Neural progenitor cell (in vitro differentiated cells): ENCODE data around the gene GMPPA. TPM values are rescaled to one million over a fixed set of nuclear protein-coding genes. Genes with fewer than 3 reads are reported as not detected.

Experiments
- DNase-seq: peaks from one replicate; pipeline ENCODE4 v3.0.0-alpha.2; 2016; ENCODE audit warnings: low spot score
- H2AFZ ChIP-seq: fragments of 200-600 bp; sonication (generic); replicated peaks from 2 replicates; pipeline ENCODE4 v1.6.1; 2016; ENCODE audit warnings: antibody characterized with exemption
- H3F3A ChIP-seq: fragments of 200-600 bp; sonication (generic); 2 replicates; pipeline ENCODE4 v1.6.1; 2016; ENCODE audit warnings: antibody characterized with exemption, low read depth
- H3K27ac ChIP-seq: fragments of 200-600 bp; sonication (generic); 2 replicates; pipeline ENCODE4 v1.5.1; 2016; ENCODE audit warnings: mild to moderate bottlenecking
- H3K27me3 ChIP-seq: fragments of 200-600 bp; sonication (generic); 2 replicates; pipeline ENCODE4 v1.6.1; 2016; ENCODE audit warnings: mild to moderate bottlenecking, moderate library complexity
- H3K36me3 ChIP-seq: fragments of 200-600 bp; sonication (generic); 2 replicates; pipeline ENCODE4 v1.5.1; 2016
- H3K4me1 ChIP-seq: fragments of 200-600 bp; sonication (generic); 2 replicates; pipeline ENCODE4 v1.6.1; 2016; ENCODE audit warnings: mixed run types
- H3K4me2 ChIP-seq: fragments of 200-600 bp; sonication (generic); 2 replicates; pipeline ENCODE4 v1.6.1; 2016
- H3K4me3 ChIP-seq: fragments of 200-600 bp; sonication (generic); 2 replicates; pipeline ENCODE4 v1.5.1; 2016
- H3K79me2 ChIP-seq: fragments of 200-600 bp; sonication (generic); 2 replicates; pipeline ENCODE4 v1.6.1; 2016; ENCODE audit warnings: low read depth
- H3K9ac ChIP-seq: fragments of 200-600 bp; sonication (generic); 2 replicates; pipeline ENCODE4 v1.6.1; 2016
- H3K9me3 ChIP-seq: fragments of 200-600 bp; sonication (generic); 2 replicates; pipeline ENCODE4 v1.5.1; 2016; ENCODE audit warnings: low read depth
- H4K20me1 ChIP-seq: fragments of 200-600 bp; sonication (generic); 2 replicates; pipeline ENCODE4 v1.6.1; 2016; ENCODE audit warnings: low read depth
- H3K27ac Mint-ChIP-seq: 3 replicates; pipeline ENCODE4 v1.8.0; 2021; ENCODE audit warnings: mixed read lengths
- H3K27me3 Mint-ChIP-seq: 2 replicates; pipeline ENCODE4 v1.8.0; 2022; ENCODE audit warnings: low read depth, mild to moderate bottlenecking, inconsistent platforms, moderate library complexity, mixed read lengths; ENCODE audit not compliant: insufficient read depth
- H3K36me3 Mint-ChIP-seq: 3 replicates; pipeline ENCODE4 v1.8.0; 2021; ENCODE audit warnings: mixed read lengths
- H3K4me1 Mint-ChIP-seq: 3 replicates; pipeline ENCODE4 v1.8.0; 2021; ENCODE audit warnings: mixed read lengths
- H3K4me3 Mint-ChIP-seq: 3 replicates; pipeline ENCODE4 v1.8.0; 2021; ENCODE audit warnings: mild to moderate bottlenecking, moderate library complexity, mixed read lengths
- H3K9me3 Mint-ChIP-seq: 3 replicates; pipeline ENCODE4 v1.8.0; 2020; ENCODE audit warnings: mixed read lengths
- EZH2 ChIP-seq: fragments of 200-600 bp; sonication (generic); IDR thresholded peaks from 2 replicates; pipeline ENCODE4 v1.6.1; 2017; ENCODE audit warnings: antibody characterized with exemption, mild to moderate bottlenecking, moderate library complexity
- EZH2phosphoT487 ChIP-seq: fragments of 200-600 bp; sonication (generic); IDR thresholded peaks from 2 replicates; pipeline ENCODE4 v1.6.1; 2017; ENCODE audit warnings: antibody characterized with exemption
- total RNA-seq: library from RNA; depleted of rRNA; stranded (reverse); fragments of >200 nt; gene quantifications from 2 replicates; pipeline ENCODE4 v1.2.3, GENCODE V29; 2015; ENCODE audit warnings: low replicate concordance
- TF ChIP-seq, protein P1 (sequence below): fragments of 200-600 bp; sonication (generic); IDR thresholded peaks from 2 replicates; pipeline ENCODE4 v1.5.1; 2017; ENCODE audit warnings: antibody characterized with exemption, mild to moderate bottlenecking

Gene GMPPA
- 23.8 and 49.3 TPM in 2 replicates for total RNA-seq

DNA sequence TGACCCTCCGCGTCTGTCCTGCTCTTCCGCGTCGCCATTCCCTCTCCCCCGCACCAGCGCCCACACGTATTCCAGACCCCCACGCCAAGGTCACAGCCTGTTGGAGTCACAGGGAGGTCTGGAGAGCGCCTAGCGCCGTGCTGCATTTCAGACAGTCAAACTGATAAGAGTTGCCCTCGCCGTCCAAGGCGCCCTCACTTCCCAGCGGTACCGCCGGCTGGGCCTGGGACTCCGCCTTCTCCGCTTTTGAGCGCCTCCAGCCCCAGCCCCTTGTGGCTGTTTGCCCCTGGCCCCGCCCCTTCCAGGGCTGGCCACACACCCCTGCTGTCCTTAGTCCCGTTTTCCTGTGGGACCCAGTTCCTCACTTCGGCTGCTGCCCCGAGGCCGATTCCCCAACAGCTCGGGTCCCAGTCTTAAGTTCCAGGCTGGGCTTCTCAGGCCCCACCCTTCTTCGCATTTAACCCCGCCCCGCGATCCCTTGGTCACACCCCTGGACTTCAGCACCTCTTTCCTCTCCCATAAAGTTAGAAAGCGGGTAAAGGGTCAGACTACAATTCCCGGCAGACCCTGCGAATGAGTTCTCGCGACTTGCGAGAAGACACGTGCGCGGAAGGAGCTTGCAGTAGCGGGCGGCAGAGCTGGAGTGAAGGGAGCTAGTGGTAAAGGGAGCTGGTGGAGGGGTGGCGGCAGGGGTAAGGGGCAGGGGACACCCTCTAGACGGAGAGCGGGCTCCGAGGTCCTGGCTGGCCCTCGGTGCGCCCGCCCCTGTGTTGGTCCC lies at the start of gene GMPPA:
GMPPA (plus strand) TSS at position 612 of the 778 bp plus-strand sequence. CDS start 1,085 bp downstream, outside the sequence.
- no peaks in the 10 kb centered on the region for H3K36me3 ChIP-seq
- H3K4me3 ChIP-seq = peak within 1 kb of the TSS; percentile 64
- H3K9me3 ChIP-seq = no peaks in the 10 kb centered on the region
- peaks cover 15% of the 10 kb centered on the region for H3F3A ChIP-seq
- peaks cover 19% of the 10 kb centered on the region for H3K4me1 ChIP-seq
- no peaks in the 10 kb centered on the region for H3K79me2 ChIP-seq
- H3K27ac Mint-ChIP-seq = peak within 1 kb of the TSS; percentile 91
- H3K9me3 Mint-ChIP-seq = no peaks in the 10 kb centered on the region
- TF ChIP-seq, protein P1, sequence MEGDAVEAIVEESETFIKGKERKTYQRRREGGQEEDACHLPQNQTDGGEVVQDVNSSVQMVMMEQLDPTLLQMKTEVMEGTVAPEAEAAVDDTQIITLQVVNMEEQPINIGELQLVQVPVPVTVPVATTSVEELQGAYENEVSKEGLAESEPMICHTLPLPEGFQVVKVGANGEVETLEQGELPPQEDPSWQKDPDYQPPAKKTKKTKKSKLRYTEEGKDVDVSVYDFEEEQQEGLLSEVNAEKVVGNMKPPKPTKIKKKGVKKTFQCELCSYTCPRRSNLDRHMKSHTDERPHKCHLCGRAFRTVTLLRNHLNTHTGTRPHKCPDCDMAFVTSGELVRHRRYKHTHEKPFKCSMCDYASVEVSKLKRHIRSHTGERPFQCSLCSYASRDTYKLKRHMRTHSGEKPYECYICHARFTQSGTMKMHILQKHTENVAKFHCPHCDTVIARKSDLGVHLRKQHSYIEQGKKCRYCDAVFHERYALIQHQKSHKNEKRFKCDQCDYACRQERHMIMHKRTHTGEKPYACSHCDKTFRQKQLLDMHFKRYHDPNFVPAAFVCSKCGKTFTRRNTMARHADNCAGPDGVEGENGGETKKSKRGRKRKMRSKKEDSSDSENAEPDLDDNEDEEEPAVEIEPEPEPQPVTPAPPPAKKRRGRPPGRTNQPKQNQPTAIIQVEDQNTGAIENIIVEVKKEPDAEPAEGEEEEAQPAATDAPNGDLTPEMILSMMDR = no peak
- TF ChIP-seq EZH2 (no peak), EZH2phosphoT487 (no peak)
- H2AFZ ChIP-seq = peak within 1 kb of the TSS; percentile 82
- DNase-seq = peak; percentile 98
- no peaks in the 10 kb centered on the region for H3K36me3 Mint-ChIP-seq
- H4K20me1 ChIP-seq = peaks cover 10% of the 10 kb centered on the region
- peak within 1 kb of the TSS; percentile 91 for H3K4me2 ChIP-seq
- H3K4me3 Mint-ChIP-seq = peak within 1 kb of the TSS; percentile 93
- H3K27me3 ChIP-seq = peaks cover 50% of the 10 kb centered on the region
- H3K27me3 Mint-ChIP-seq = peaks cover 26% of the 10 kb centered on the region
- peak within 1 kb of the TSS; percentile 50 for H3K9ac ChIP-seq
- peaks cover 28% of the 10 kb centered on the region for H3K4me1 Mint-ChIP-seq
- no peak within 1 kb of the TSS for H3K27ac ChIP-seq

DNA sequence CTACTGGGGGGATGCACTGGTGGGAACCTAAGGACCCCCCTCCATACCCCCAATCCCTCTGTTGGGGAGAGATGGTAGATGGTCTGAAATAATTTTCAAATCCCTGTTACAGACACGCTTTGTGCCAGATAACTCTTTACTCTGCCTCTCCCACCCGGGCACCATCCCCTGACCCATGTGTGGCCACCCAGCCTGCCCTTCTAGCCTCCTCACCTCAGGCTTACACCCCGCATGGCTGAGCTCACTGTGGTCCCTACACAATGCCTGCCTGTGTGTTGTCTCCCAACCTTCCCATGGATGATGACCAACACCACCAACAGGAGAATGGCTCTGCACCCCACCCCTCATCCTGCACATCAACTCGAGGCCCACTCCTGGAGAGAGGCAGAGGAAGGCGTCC lies 49.1 kb upstream of the GMPPA start:
- no peaks in the 10 kb centered on the region for H3K9me3 Mint-ChIP-seq
- peak overlapping the region; percentile 27 for H3K4me3 Mint-ChIP-seq
- peaks cover 7% of the 10 kb centered on the region for H3K27me3 Mint-ChIP-seq
- H3K27ac Mint-ChIP-seq = no peak overlapping the region
- Histone ChIP-seq H3K79me2 (no peaks in the 10 kb centered on the region), H3K4me3 (no peak overlapping the region), H3K4me2 (no peak overlapping the region), H3K27me3 (peaks cover 28% of the 10 kb centered on the region), H2AFZ (no peak overlapping the region), H3K9ac (no peak overlapping the region), H3K4me1 (peaks cover 27% of the 10 kb centered on the region), H3K27ac (no peak overlapping the region), H3F3A (no peaks in the 10 kb centered on the region), H4K20me1 (no peaks in the 10 kb centered on the region), H3K36me3 (no peaks in the 10 kb centered on the region), H3K9me3 (no peaks in the 10 kb centered on the region)
- peaks cover 51% of the 10 kb centered on the region for H3K4me1 Mint-ChIP-seq
- no peak for DNase-seq
- peaks cover 3% of the 10 kb centered on the region for H3K36me3 Mint-ChIP-seq
- TF ChIP-seq EZH2 (no peak), EZH2phosphoT487 (no peak)
- TF ChIP-seq, protein P1 = no peak

DNA sequence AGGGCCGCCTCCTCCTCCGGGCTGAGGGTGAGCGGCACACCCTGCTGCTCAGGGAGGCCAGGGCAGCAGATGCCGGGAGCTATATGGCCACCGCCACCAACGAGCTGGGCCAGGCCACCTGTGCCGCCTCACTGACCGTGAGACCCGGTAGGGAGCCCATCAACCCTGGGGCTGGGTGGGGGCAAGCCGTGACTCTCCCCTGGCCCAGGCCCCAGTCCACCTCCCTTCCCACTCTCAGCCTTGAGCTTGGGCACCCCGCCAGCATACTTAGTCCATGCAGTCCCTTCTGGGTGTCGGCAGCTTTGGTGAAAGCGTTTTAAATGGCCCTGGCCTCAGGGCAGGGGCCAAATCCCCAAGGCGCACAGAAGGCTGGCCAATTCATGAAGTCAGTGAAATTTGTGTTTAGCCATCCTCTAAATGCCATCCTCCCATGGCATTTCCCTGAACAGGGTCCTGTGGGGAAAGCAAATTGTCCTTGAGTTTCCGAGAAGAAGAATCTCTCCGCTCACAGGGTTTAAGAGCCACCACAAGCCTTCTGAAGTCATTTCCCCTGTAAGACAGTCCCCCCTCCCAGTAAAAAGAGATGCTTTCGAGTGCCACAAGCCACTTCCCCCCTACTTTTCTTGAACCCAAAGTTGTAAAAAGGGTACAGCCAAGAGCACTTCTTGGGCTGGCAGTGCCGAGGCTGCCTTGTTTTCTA lies 46.9 kb upstream of the GMPPA start:
- Histone ChIP-seq H3K79me2 (no peaks in the 10 kb centered on the region), H3K4me3 (no peak overlapping the region), H3K9me3 (no peaks in the 10 kb centered on the region), H3K4me1 (peaks cover 15% of the 10 kb centered on the region), H3K9ac (no peak overlapping the region), H3K27me3 (peaks cover 25% of the 10 kb centered on the region), H2AFZ (no peak overlapping the region), H3F3A (no peaks in the 10 kb centered on the region), H3K27ac (no peak overlapping the region), H3K36me3 (no peaks in the 10 kb centered on the region), H3K4me2 (no peak overlapping the region), H4K20me1 (no peaks in the 10 kb centered on the region)
- Mint-ChIP-seq H3K4me3 (no peak overlapping the region), H3K36me3 (peaks cover 3% of the 10 kb centered on the region), H3K27me3 (peaks cover 9% of the 10 kb centered on the region), H3K27ac (no peak overlapping the region), H3K4me1 (peaks cover 36% of the 10 kb centered on the region), H3K9me3 (no peaks in the 10 kb centered on the region)
- no peak for TF ChIP-seq EZH2phosphoT487
- TF ChIP-seq EZH2 = no peak
- TF ChIP-seq, protein P1 = no peak
- DNase-seq = no peak
